DMS 273 treated with DMSO at 0.1 percent for 48 hours (cell line): Measurements from ENCODE around the gene AMY2A.
"Not testable (repeated sequence)": the region's sequence is repeated elsewhere in the genome, so short reads cannot be mapped to it uniquely, and the experiment has no call there.

Experiments used
- DNase-seq: peaks from one replicate; lab custom pipeline; 2025; lab: John Stamatoyannopoulos, UW

AMY2A gene

GRCh38 chr1:103616994-103617477, at the start of gene AMY2A:
AMY2A (plus strand) TSS chr1:103617427; CDS start chr1:103617441, 14 bp downstream.
- not testable (repeated sequence) for DNase-seq

GRCh38 chr1:103569493-103569892, 47.7 kb upstream of the AMY2A start:
- no peak for DNase-seq

- DNase-seq: not testable (repeated sequence)
These were observed 45.9 kb upstream of the AMY2A start, which contains the start of gene AMY2B for GRCh38 chr1:103571289-103571688. AMY2B (plus strand) TSS chr1:103571589; CDS start chr1:103571603, 14 bp downstream.

DNA sequence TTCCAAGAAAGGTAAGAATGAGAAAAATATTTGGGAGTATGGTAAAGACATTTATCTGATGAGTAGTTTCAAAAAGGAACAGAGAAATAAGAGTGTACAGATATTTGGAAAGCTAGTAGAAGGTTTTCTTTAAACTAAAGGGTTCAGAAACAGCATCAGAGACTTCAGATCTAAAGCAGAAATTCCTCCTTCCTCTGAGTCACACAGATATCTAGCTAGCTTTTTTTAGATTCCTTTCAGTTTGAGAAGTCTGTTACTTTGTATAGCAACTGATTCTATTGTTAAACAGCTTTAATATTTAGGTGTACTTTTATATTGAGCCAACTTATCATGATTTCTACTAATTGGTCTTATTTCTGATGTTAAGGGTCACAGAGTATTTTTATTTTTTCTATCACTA, 41.2 kb upstream of the AMY2A start:
- DNase-seq: no peak

DNA sequence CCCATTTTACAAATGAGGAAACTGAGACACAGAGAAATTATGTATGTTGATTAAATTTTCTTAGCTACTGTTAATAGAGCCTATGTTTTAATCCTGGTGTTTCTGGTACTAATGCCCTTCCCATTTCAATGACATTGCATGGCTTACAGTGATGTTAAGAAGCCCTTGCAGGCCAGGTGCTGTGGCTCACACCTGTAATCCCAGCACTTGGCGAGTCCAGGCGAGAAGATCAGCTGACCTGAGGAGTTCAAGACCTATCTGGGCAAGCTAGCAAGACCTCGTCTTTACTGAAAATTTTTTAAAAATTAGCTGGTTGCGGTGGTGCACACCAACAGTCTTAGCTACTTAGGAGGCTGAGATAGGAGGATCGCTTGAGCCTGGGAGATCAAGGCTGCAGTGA, 40.4 kb upstream of the AMY2A start:
- not testable (repeated sequence) for DNase-seq

DNA sequence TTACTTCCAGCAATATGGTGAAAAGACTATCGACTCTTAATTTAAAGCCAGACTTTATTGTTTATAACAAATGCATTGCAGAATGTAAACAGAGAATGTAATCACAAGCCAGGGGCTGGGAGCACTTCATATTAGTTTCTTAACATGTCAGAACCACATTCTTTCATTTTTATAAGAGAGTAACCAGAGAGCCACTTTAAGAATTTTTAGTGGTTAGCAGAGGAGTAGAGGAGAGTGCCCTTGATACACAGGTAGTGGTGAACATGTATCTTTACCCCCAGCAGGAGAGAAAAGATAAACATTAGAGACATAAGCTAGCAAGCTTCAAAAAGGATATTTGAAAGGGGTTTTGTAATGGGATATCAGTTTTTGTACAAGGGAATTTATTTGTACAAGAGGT, 34.8 kb upstream of the AMY2A start:
- no peak for DNase-seq

- no peak for DNase-seq
These were observed 33.3 kb upstream of the AMY2A start for GRCh38 chr1:103583887-103584286.

- DNase-seq: no peak
These were observed 32.7 kb upstream of the AMY2A start for GRCh38 chr1:103584537-103584936.

DNA sequence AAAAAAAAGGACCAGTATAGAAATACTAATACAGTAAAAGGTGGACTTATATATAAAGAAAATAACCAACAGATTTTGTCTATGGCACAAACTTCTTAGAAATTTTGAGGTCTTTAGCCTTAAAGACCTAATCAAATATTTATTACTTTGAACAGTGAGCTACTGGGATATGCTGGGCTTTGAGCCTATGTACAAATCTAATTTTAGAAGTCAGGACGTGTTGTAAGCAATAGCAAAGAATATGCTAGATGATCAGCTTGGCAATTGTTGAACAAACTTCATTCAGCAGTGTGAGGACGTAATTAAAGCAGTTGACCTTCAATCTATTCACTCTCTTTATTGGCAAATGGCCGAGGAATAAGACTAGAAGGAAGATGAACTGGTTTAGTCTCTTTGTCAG, 14.5 kb upstream of the AMY2A start:
- not testable (repeated sequence) for DNase-seq

GRCh38 chr1:103616362-103616761, 865 bp upstream of the AMY2A start:
- DNase-seq: no peak

DNA sequence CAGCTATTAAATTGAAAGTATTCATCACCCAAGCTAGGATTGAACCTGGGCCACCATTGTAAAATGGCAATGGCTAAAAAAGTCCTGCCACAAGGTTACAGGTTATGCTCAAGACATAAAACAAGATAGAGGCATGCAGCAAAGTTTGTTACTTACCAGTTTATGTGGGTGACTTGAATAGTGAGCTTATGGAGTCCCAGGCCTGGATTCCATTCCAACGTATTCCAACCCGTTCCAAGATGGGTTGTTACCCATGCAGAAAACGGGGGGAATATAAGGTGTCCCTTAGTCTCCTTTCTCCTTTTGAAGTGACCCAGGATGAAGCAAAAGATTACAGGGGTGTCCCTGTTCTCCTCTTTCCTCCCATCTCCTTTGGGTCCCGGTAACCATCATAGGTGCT, 10.2 kb downstream of the AMY2A start:
- not testable (repeated sequence) for DNase-seq

GRCh38 chr1:103641194-103641593, 24.0 kb downstream of the AMY2A start:
- not testable (repeated sequence) for DNase-seq

GRCh38 chr1:103643908-103644307, 26.7 kb downstream of the AMY2A start:
- not testable (repeated sequence) for DNase-seq

GRCh38 chr1:103650305-103650704, 33.1 kb downstream of the AMY2A start:
- DNase-seq: not testable (repeated sequence)

DNA sequence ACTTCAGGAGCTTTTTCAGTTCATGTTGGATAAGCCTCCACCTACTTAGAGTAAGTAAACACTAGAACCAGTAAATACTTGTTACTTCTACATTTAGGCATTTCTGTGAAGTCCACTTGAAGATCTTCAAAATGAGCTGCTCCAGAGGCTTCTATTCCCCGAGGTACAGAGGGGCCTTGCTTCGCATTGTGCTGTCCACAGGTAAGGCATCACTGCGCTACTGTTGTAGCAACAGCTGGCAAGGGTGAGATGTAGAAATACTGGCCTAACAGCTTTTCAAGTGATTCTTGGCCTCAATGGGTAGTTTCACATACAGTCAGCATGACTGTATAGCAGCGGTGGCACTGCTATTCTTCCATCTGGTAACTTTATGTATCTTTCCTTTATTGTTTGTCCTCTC, 33.7 kb downstream of the AMY2A start:
- DNase-seq: not testable (repeated sequence)

DNA sequence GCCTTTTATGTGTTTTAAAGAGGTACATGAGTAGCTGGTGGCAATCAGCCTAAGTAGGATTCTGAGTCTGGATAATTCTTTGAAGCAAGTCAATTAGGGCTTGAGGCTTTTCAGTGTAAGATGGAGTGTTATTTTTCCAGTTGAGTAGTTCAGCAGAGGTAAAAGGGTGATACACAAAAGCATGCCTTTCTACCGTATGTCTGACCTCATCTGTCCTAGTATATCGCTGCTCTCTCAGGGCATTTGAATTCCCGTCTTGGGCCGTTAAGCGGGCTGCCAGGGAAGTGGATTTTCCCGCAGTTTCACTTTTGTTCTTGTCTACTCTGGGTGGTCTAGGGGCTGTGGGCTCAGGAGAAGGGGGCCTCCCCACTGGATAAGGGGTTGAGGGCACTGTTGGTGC, 36.9 kb downstream of the AMY2A start:
- DNase-seq: not testable (repeated sequence)

DNA sequence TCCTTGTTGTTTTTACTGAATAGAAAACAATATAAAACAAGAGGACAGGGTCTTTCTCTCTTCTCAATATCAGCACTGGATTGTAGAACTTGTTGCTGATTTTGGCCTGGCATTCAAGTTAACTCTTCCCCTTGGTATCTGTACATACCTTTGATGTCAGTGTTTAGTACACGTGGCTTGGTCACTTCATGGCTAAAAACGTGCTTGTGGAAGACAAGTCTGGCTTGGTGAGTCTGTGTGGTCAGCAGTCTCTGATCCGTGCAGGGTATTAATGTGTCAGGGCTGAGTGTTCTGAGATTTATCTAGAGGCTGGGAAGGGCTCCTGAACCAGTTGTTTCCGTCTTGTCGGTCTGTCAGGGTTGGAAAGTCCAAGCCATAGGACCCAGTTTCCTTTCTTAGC, 38.2 kb downstream of the AMY2A start, which contains the start of gene AMY1A:
Gene AMY1A (plus strand): TSS at position 301 of the 400 bp plus-strand sequence. CDS start 571 bp downstream, outside the sequence.
- not testable (repeated sequence) for DNase-seq
